HG03039 (cell line): ENCODE data around the gene RBL2.
"Not testable (repeated sequence)": the region's sequence is repeated elsewhere in the genome, so short reads cannot be mapped to it uniquely, and the experiment has no call there.

Source experiments
- ATAC-seq: cut with Tn5 transposase; IDR thresholded peaks from one replicate; pipeline ENCODE4 v1.9.1; 2021; ENCODE audit warnings: mild to moderate bottlenecking, moderate library complexity; ENCODE audit not compliant: unreplicated experiment

Gene RBL2

GRCh38 chr16:53503270-53503923 lies 69.1 kb downstream of the RBL2 start:
- ATAC-seq, result peak; percentile 97

DNA sequence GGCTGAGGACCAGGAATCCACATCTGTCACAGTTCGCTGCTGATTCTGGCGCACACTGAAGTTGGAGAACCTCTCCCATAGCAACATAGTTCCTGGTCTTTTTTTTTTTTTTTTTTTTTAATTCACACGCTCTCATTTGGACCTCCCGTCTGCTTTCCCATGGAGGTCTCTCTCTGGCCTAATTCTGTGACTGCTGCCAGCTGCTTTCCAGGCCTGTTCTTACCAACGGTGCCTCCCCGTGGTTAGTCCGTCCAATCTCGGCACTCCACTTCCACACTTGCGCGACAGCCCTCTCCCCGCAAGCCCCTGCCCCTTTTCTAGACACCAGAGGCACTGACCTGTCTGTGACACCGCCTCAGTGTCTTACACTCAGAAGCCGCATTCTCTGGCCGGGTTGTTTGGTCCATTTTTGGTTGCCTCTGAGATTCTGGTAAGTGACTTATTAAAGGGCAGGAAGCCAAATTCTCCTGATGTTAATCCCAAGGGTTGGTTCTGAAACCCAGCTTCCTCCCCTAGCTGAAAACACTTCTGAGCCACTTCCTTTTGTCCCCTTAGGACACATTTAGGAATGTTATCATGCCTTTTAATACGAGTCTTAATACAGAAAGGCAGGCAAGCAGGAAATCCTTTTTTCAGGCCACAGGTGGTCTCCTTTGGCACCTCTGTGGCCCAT lies 69.9 kb downstream of the RBL2 start:
- no peak for ATAC-seq

- ATAC-seq, result no peak
These were observed 70.4 kb downstream of the RBL2 start for GRCh38 chr16:53504665-53505064.

- no peak for ATAC-seq
These were observed 72.0 kb downstream of the RBL2 start for GRCh38 chr16:53506254-53506653.

DNA sequence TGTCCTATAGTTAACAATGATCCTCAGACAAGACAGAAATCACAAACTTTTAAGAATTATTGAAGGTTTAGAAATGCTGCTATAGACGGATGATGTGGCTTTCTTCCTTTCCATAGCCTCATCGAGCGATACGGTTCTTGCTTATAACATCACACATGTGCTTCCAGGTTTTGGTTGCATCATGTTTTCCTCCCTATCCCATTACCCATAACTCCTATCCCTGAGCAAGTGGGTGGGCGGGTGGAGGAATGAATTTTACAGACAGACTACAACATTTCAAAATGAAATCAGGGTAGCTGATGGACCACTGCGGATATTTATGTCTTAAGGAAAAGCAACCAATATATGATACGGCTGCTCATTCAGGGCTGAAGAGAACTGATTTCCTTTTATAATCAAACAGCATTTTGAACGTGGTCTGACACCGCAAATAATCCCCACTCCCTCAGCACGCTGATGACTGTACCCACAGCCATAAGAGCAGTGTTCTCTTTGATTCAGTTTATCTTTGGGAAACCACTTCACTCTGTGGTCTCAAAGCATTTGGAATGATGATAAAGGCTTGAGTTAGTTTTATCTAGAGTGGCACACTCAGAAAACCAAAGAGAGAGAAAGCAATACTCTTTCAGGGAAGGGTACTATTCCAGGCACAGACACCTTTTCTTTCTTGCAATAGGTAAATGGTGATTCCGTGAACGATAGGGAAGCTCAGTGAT lies 73.4 kb downstream of the RBL2 start:
- no peak for ATAC-seq

- peak; percentile 64 for ATAC-seq
These were observed 75.8 kb downstream of the RBL2 start for GRCh38 chr16:53509906-53510703.

DNA sequence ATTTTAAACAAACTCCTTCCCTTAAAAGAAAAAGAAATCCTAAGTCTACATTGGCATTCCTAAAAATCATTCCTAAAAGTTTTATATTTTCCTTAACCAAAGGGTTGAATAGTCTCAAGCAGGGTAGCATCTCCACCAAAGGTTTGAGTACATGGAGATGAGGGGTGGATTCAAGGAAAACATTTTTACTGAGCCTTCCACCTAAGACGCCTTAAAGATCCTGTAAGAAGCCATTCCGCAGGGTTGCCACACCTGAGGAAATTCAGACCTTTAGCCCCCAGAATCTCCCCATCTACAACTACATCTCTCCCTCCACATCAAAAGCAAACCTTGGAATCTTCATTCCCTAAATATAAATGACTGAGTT lies 76.4 kb downstream of the RBL2 start:
- ATAC-seq, result no peak

GRCh38 chr16:53511084-53511402 lies 76.8 kb downstream of the RBL2 start:
- ATAC-seq, result no peak

GRCh38 chr16:53511403-53512280 lies 77.4 kb downstream of the RBL2 start:
- ATAC-seq, result no peak

GRCh38 chr16:53512795-53513194 lies 78.5 kb downstream of the RBL2 start:
- not testable (repeated sequence) for ATAC-seq

DNA sequence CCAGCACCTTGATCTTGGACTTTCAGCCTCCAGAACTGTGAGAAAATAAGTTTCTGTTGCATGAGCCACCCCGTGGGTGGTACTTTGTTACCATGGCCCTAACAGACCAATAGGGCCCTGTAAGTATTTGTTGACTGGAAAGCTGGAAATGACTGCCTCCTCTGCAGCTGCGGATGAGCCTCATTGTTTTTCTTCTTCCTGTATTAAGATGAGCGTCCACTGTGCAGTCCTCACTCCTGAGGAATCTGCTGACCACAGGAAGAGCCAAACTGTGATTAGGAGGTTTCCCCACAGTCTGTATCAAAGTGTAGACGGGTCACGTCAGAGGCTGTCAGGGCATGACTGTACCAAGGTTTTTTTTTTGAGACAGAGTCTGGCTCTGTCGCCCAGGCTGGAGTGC lies 81.0 kb downstream of the RBL2 start:
- ATAC-seq, result no peak

- no peak for ATAC-seq
These were observed 81.5 kb downstream of the RBL2 start for GRCh38 chr16:53515811-53516210.

GRCh38 chr16:53517851-53518250 lies 83.6 kb downstream of the RBL2 start:
- no peak for ATAC-seq

DNA sequence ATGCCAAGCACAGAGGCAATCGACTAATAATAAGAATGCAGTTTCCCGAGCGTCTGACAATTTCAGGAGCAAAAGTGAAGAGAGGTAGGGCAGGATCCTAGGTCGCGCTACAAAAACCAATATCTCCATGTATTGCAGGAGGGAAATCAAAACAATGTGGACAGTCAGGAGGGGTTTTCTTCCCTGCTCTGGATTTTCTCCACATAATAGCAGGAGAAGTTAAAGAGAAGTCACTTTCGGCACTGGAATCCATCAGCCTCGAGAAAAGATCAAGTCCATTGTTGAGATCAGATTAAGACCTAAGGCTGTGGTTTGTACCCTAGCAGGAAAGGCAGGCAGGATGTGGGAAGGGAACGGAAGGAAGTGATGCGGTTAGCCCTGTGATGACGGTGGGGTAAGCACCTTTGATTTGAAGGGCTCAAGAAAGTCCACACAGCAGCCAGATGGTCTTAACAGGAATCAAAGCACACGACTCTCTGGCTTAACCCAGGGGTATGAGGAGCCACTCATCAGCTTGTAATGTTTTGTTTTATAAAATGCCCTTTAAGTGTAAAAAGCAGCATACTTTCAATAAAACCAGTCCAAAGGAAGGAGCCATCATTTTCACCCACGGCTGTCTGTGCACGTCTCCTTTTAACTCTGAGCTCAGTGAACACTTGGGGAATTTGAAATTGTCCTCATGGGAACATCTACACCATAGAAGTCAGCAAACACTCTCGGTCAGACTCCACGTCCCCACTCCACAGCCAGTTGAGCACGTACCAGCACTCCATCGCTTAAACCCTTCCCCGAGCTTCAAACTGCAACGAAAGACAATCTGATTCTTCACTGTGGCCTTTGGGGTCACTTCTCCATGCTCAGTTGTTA lies 84.5 kb downstream of the RBL2 start:
- peak; percentile 91 for ATAC-seq

DNA sequence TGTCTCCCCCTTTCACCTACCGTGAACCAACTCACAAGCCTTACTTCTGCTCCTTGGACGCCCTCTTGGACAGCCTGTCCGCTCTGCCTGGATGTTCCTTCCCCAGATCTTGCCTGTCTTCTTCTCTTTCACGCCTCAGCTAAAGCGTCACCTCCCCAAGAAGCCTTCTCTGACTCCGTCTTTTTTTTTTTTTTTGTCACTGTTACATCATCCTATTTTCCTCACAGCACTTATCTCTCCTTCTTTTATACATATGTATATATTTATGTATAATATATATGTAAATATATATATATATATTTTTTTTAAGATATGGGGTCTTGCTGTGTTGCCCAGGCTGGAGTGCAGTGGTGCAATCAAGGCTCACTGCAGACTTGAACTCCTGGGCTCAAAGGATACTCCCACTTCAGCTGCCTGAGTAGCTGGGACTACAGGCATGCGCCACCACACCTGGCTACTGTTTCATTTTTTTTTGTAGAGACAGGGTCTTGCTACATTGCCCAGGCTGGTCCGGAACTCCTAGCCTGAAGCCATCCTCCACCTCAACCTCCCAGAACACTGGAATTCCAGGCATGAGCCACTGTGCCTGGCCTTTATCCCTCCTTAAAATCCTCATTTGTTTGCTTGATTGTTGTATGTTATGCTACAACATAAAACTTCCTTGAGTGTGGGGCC lies 85.3 kb downstream of the RBL2 start:
- ATAC-seq, result no peak

DNA sequence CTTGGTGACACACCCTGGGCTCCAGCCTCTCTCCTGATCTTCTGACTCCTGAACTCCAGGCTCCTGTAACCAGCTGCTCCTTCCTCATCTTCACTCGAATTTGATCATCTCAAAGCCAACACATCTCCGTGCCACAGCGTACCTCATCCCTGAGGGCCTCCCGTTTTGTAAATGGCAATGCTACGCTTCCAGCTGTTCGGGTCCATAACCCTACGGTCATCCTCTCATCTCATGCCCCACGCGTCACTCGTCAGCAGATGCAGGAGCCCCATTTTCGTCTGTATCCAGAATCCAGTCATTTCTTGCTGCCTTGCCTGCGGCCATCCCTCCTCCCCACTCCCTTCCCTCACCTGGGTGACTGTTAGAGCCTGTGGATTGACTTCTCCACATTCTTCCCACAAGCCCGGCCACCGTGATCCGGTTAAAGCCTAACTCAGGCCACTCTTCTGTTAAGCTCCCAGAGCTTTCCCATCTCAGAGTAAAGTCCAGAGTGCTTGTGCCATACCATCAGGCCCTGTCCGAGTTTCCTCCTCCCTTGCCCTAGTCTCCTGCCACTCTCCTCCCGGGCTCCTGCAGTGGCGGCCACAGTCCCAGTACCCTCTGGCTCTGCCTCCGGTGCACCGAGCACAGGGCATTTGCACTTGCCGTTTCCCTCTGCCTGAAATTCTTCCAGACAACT lies 89.0 kb downstream of the RBL2 start:
- no peak for ATAC-seq

DNA sequence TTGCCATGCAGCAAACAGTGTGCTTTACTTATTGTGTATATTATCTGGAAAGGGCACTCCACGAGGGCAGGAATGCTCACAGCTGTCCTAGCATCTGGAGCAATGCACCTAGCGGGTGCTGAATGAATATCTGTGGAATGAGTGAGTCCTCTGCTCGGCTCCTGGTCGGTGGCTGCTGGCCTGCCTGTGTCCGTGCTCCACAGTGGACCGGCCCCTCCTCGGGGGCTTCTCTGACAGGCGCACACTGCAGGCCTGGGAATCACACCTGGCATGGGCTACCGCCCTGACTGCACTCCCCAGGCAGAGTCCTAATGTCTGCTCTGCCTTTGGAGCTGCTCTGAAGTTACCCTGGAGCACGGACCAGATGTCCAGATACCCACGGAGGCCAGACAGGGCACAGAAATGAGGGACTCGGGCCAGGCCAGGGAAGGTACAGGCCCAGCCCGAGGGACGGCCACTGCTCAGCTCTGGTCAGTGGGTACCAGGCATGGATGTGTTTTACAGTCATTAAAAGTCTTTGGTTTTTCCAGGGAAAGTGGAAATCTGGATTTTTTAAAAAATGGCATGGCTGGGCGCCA lies 89.8 kb downstream of the RBL2 start:
- no peak for ATAC-seq

DNA sequence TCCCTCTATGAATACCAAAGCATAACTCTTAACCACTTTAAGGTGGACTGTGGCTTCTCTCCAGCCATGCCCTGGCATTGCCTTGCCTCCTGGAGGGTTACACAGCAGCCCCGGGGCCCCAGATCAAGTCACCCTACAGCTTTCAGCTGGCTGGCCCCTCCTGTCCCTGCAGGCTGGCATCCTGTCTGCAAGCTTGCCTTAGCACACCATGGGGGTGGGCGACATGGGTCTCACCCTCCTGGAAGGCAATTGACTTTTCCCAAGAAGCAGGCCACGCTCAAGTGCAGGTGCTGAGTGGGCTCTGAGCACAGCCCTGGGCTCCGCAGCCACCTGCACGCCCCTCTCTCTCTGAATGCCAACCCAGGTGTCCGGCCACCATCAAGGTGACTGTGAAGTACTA lies 94.5 kb downstream of the RBL2 start:
- ATAC-seq, result no peak
